GM23248 (cell line): Measurements from ENCODE around the gene RNF180. TPM values are rescaled to one million over a fixed set of nuclear protein-coding genes. Genes with fewer than 3 reads are reported as not detected.

Experiments used
- DNase-seq: peaks from one replicate; pipeline ENCODE4 v3.0.0-alpha.2; 2015
- H2AFZ ChIP-seq: fragments of 200-600 bp; sonication (generic); 2 replicates; pipeline ENCODE4 v1.6.1; 2016; ENCODE audit warnings: antibody characterized with exemption
- H3F3A ChIP-seq: fragments of 200-600 bp; sonication (generic); 2 replicates; pipeline ENCODE4 v1.6.1; 2016; ENCODE audit warnings: mild to moderate bottlenecking, antibody characterized with exemption, mixed run types; ENCODE audit not compliant: insufficient read depth
- H3K27ac ChIP-seq: fragments of 200-600 bp; sonication (generic); 2 replicates; pipeline ENCODE4 v1.5.1; 2016; ENCODE audit warnings: mild to moderate bottlenecking
- H3K27me3 ChIP-seq: fragments of 200-600 bp; sonication (generic); replicated peaks from 2 replicates; pipeline ENCODE4 v1.6.1; 2016; ENCODE audit warnings: mild to moderate bottlenecking; ENCODE audit not compliant: insufficient read depth
- H3K36me3 ChIP-seq: fragments of 200-600 bp; sonication (generic); 2 replicates; pipeline ENCODE4 v1.6.1; 2016; ENCODE audit warnings: low read depth, mild to moderate bottlenecking
- H3K4me1 ChIP-seq: fragments of 200-600 bp; sonication (generic); 2 replicates; pipeline ENCODE4 v1.6.1; 2016; ENCODE audit warnings: mild to moderate bottlenecking; ENCODE audit not compliant: insufficient read depth
- H3K4me2 ChIP-seq: fragments of 200-600 bp; sonication (generic); one replicate; pipeline ENCODE4 v1.6.1; 2016; ENCODE audit warnings: mild to moderate bottlenecking; ENCODE audit not compliant: unreplicated experiment
- H3K4me3 ChIP-seq: fragments of 200-600 bp; sonication (generic); 2 replicates; pipeline ENCODE4 v1.5.1; 2016; ENCODE audit warnings: mild to moderate bottlenecking
- H3K79me2 ChIP-seq: fragments of 200-600 bp; sonication (generic); 2 replicates; pipeline ENCODE4 v1.6.1; 2016; ENCODE audit warnings: mild to moderate bottlenecking; ENCODE audit not compliant: insufficient read depth
- H3K9ac ChIP-seq: fragments of 200-600 bp; sonication (generic); 2 replicates; pipeline ENCODE4 v1.6.1; 2016; ENCODE audit warnings: mild to moderate bottlenecking
- H3K9me2 ChIP-seq: fragments of 200-600 bp; sonication (generic); 2 replicates; pipeline ENCODE4 v1.6.1; 2016; ENCODE audit warnings: mixed run types, mild to moderate bottlenecking, moderate library complexity; ENCODE audit not compliant: insufficient read depth
- H3K9me3 ChIP-seq: fragments of 200-600 bp; sonication (generic); one replicate; pipeline ENCODE4 v1.6.1; 2017; ENCODE audit warnings: low read depth
- H4K20me1 ChIP-seq: fragments of 200-600 bp; sonication (generic); 2 replicates; pipeline ENCODE4 v1.6.0; 2016; ENCODE audit not compliant: insufficient read depth
- EZH2 ChIP-seq: fragments of 200-600 bp; sonication (generic); IDR thresholded peaks from 2 replicates; pipeline ENCODE4 v1.6.1; 2018; ENCODE audit warnings: antibody characterized with exemption, mild to moderate bottlenecking; ENCODE audit not compliant: insufficient read depth, poor library complexity, severe bottlenecking
- EZH2phosphoT487 ChIP-seq: fragments of 200-600 bp; sonication (generic); IDR thresholded peaks from 2 replicates; pipeline ENCODE4 v1.6.1; 2018; ENCODE audit warnings: antibody characterized with exemption, moderate library complexity, mild to moderate bottlenecking, low read depth; ENCODE audit not compliant: insufficient read depth
- WGBS, 2 experiments: methylation state at CpG; one replicate each; pipeline ENCODE4 v1.1.6; 2015 to 2017; ENCODE audit warnings: low lambda C conversion rate in 2 of 2, low coverage in 1 of 2; ENCODE audit errors: missing lambda C conversion rate in 2 of 2; 5-methylcytosine and 5-hydroxymethylcytosine counted together
- in situ Hi-C: fragments of 300-500 bp; cut with MboI; formaldehyde crosslinking; loops from 2 replicates; pipeline ENCODE4 v1.15.0; 2020
- polyA plus RNA-seq: library from polyadenylated mRNA; unstranded; fragments of >200 nt; fragmentation: Nextera tagmentation; extraction: Ambion mirVana; gene quantifications from 2 replicates; pipeline ENCODE4 v1.2.1, GENCODE V29; 2016
- total RNA-seq: library from RNA; depleted of rRNA; stranded (reverse); fragments of >200 nt; shearing (Covaris generic); gene quantifications from 2 replicates; pipeline ENCODE4 v1.2.3, GENCODE V29; 2014

Gene RNF180
- total and polyA plus RNA-seq, 2 experiments from 2014 or later = 0.10 to 0.32 TPM

DNA sequence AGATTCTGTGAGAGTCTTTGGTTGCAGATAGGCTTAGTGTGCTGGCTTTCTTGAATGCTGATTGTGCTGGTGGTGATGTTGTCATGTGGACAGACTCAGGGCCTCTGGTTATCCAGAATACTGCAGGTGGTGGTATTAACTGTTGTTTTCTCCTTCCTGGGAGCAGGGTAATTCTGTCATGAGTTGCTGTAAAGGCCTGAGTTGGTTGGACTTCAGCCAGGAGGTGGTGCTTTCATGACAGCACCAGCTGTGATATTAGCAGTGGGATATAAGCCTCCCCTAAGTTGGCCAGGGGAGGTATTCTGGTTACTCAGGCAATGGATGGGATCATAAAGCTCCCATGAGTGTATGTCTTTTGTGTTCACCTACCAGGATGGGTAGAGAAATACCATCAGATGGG is 16.4 kb upstream of the RNF180 start:
- no peak for DNase-seq
- H3K4me2 ChIP-seq = no peak overlapping the region
- H3K4me1 ChIP-seq = peaks cover 5% of the 10 kb centered on the region
- 0 out of 2 replicates have a peak, but pooled peaks cover 5% of the 10 kb centered on the region for H3F3A ChIP-seq
- no peaks in the 10 kb centered on the region for H3K9me3 ChIP-seq
- no peaks in the 10 kb centered on the region for H3K9me2 ChIP-seq
- H3K27me3 ChIP-seq = peaks cover 5% of the 10 kb centered on the region; the same call in 1 of the 2 replicates
- no peaks in the 10 kb centered on the region for H3K36me3 ChIP-seq
- TF ChIP-seq EZH2phosphoT487 (no peak), EZH2 (no peak)
- H3K9ac ChIP-seq = no peak overlapping the region
- H4K20me1 ChIP-seq = no peaks in the 10 kb centered on the region
- no peak overlapping the region for H3K27ac ChIP-seq
- no peaks in the 10 kb centered on the region for H3K79me2 ChIP-seq
- H3K4me3 ChIP-seq = no peak overlapping the region
- in situ Hi-C loops = no loop called here
- no peak overlapping the region for H2AFZ ChIP-seq

DNA sequence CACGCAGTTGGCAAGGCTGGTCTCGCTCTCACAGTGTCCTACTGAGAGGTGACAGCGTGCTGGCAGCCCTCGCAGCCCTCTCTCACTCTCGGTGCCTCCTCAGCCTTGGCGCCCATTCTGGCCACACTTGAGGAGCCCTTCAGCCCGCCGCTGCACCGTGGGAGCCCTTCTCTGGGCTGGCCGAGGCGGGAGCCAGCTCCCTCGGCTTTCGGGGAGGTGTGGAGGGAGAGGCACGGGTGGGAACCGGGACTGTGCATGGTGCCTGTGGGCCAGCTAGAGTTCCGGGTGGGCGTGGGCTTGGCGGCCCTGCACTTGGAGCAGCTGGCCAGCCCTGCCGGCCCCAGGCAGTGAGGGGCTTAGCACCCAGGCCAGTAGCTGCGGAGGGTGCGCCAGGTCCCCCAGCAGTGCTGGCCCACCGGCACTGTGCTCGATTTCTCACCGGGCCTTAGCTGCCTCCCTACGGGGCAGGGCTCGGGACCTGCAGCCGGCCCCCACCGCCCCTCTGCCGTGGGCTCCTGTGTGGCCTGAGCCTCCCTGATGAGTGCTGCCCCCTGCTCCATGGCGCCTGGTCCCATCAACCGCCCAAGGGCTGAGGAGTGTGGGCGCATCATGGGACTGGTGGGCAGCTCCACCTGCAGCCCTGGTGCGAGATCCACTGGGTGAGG is 15.7 kb upstream of the RNF180 start:
- in situ Hi-C loops = no loop called here
- Histone ChIP-seq H3K4me1 (no peaks in the 10 kb centered on the region), H3K4me2 (no peak overlapping the region), H3K79me2 (no peaks in the 10 kb centered on the region), H3K9me3 (no peaks in the 10 kb centered on the region), H3K36me3 (no peaks in the 10 kb centered on the region), H3F3A (no peaks in the 10 kb centered on the region), H3K4me3 (no peak overlapping the region), H4K20me1 (no peaks in the 10 kb centered on the region), H3K9ac (no peak overlapping the region), H3K9me2 (no peaks in the 10 kb centered on the region), H2AFZ (no peak overlapping the region), H3K27me3 (peaks cover 5% of the 10 kb centered on the region; the same call in 1 of the 2 replicates), H3K27ac (no peak overlapping the region)
- TF ChIP-seq EZH2 (no peak), EZH2phosphoT487 (no peak)
- WGBS, 2 experiments = 60 to 68% methylated on average over 21 to 31 of the region's 33 CpGs
- DNase-seq = no peak

DNA sequence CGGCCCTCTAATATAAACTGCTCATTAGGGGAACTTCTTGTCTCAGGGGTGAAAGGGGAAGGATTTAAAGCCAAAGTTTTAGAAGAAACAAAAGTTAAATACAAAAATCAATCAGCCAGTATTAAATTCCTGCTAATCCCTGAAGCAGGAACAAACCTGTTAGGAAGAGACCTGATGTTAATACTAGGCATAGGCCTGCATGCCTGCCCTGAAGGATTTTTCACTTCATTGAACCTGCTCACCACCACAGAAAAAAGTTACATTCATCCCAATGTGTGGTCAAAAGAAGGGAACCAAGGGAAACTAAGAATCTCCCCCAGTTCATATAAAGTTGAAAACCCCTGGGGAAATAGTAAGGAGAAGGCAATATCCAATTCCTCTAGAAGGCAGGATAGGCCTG is 9.4 kb upstream of the RNF180 start:
- Histone ChIP-seq H3K9me2 (no peaks in the 10 kb centered on the region), H2AFZ (no peak overlapping the region), H3K9me3 (no peaks in the 10 kb centered on the region), H3K4me1 (no peaks in the 10 kb centered on the region), H3K27me3 (peaks cover 3% of the 10 kb centered on the region; the same call in 1 of the 2 replicates), H3K4me3 (no peak overlapping the region), H3K27ac (no peak overlapping the region), H3K4me2 (no peak overlapping the region), H3F3A (no peaks in the 10 kb centered on the region), H3K9ac (no peak overlapping the region), H3K36me3 (no peaks in the 10 kb centered on the region), H4K20me1 (no peaks in the 10 kb centered on the region), H3K79me2 (no peaks in the 10 kb centered on the region)
- TF ChIP-seq EZH2phosphoT487 = no peak
- TF ChIP-seq EZH2 = no peak
- WGBS, 2 experiments = 17 to 18% methylated on average over 1 of the region's 1 CpG
- no peak for DNase-seq
- in situ Hi-C loops = no loop called here

DNA sequence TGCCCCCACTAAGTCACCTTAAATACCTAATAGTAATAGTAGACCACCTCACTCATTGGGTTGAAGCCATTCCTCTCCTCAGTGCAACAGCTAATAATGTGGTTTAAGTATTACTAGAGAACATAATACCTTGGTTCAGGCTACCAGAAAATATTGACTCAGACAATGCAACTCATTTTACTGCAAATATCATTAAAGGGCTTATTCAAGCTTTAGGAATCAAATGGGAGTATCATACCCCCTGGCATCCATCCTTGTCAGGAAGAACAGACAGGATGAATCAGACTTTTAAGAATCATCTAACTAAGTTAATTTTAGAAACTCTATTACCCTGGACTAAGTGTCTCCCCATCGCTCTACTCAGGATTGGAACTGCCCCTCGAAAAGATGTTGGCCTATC is 6.8 kb upstream of the RNF180 start:
- Histone ChIP-seq H2AFZ (no peak overlapping the region), H3K79me2 (no peaks in the 10 kb centered on the region), H3K9ac (no peak overlapping the region), H3K9me2 (no peaks in the 10 kb centered on the region), H3K4me3 (no peak overlapping the region), H3K4me1 (no peaks in the 10 kb centered on the region), H4K20me1 (no peaks in the 10 kb centered on the region), H3K9me3 (no peaks in the 10 kb centered on the region), H3K27me3 (peaks cover 15% of the 10 kb centered on the region), H3K4me2 (no peak overlapping the region), H3K27ac (no peak overlapping the region), H3K36me3 (no peaks in the 10 kb centered on the region), H3F3A (no peaks in the 10 kb centered on the region)
- WGBS, 2 experiments = 32 to 55% methylated on average over 2 of the region's 2 CpGs
- DNase-seq = no peak
- no peak for TF ChIP-seq EZH2phosphoT487
- TF ChIP-seq EZH2 = no peak
- in situ Hi-C loops = no loop called here

DNA sequence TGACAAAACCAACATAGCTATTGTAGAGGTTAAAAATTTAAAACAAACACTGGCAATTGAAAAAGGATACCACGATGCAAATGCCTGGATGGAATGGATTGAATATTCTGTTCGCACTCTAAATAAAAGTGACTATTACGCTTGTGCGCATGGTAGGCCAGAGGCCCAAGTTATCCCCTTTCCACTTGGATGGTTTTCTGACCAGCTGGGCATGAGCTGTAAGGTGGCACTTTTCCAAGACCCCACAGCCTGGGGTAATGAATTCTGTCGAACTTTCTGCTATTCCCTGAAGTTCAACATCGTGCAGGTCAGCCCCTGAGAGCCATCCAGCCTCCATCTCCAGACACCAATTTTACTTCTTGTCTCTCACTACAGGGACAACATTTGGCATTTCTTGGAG is 5.4 kb upstream of the RNF180 start:
- in situ Hi-C loops = no loop called here
- 49 to 50% methylated on average over 6 of the region's 6 CpGs for WGBS, 2 experiments
- Histone ChIP-seq H3K27me3 (peaks cover 27% of the 10 kb centered on the region), H3K9me3 (no peaks in the 10 kb centered on the region), H3F3A (no peaks in the 10 kb centered on the region), H3K4me3 (no peak overlapping the region), H3K4me2 (no peak overlapping the region), H3K4me1 (no peaks in the 10 kb centered on the region), H3K79me2 (no peaks in the 10 kb centered on the region), H3K9ac (no peak overlapping the region), H2AFZ (no peak overlapping the region), H3K9me2 (no peaks in the 10 kb centered on the region), H4K20me1 (no peaks in the 10 kb centered on the region), H3K27ac (no peak overlapping the region), H3K36me3 (no peaks in the 10 kb centered on the region)
- TF ChIP-seq EZH2 = no peak
- no peak for TF ChIP-seq EZH2phosphoT487
- no peak for DNase-seq
